NCI-H2196 treated with DMSO at 0.1 percent for 48 hours (cell line): ENCODE measurements around the gene PRSS53.

ENCODE experiments used
- DNase-seq: peaks from one replicate; lab custom pipeline; 2025; ENCODE audit not compliant: unreplicated experiment; lab: John Stamatoyannopoulos, UW

The PRSS53 gene

GRCh38 chr16:31050280-31051030 is 38.3 kb downstream of the PRSS53 start:
- no peak for DNase-seq

- DNase-seq = no peak
These were observed 44.8 kb downstream of the PRSS53 start for GRCh38 chr16:31043898-31044481.

- no peak for DNase-seq
These were observed 45.4 kb downstream of the PRSS53 start for GRCh38 chr16:31043352-31043751.

- no peak for DNase-seq
These were observed 45.9 kb downstream of the PRSS53 start for GRCh38 chr16:31042866-31043265.

GRCh38 chr16:31038993-31039392 is 49.8 kb downstream of the PRSS53 start:
- no peak for DNase-seq

- no peak for DNase-seq
These were observed 52.1 kb downstream of the PRSS53 start for GRCh38 chr16:31036691-31037090.

GRCh38 chr16:31033709-31034492 is 54.8 kb downstream of the PRSS53 start:
- peak; percentile 73 for DNase-seq
